ENCODE data around the gene ELMO1. TPM values are rescaled to one million over a fixed set of nuclear protein-coding genes. Genes with fewer than 3 reads are reported as not detected.

The ELMO1 gene
- total RNA-seq, 1 experiment from 2014 or later = 7.8 TPM

DNA sequence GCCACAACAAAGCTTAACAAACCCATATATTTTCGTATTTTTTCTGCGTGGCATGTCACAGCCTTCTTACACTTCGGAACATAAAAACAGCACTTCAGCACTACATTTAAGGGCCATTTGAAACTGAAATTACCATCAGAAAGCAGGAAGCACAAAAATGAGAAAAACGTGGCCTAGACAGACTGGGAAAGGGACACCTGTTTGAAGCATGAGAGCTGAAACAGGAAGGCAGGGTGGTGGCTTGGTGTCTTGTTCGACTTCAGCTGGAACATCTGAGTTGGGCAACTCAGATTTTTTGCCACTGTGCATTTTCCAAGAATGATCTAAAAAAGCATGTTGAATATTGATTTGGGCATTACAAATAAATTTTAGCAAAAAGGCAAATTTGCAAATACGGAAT is 243.2 kb downstream of the ELMO1 start:
- no peak overlapping the region for H2AFZ ChIP-seq (ENCODE audit: low read length)
- no peak overlapping the region for H2BK20ac ChIP-seq (ENCODE audit: low read depth, low read length, poor library complexity, severe bottlenecking)
- no peak overlapping the region for H3K27ac ChIP-seq (ENCODE audit: insufficient read length, low read depth, low read length)
- no peak overlapping the region for H3K18ac ChIP-seq (ENCODE audit: insufficient read length, low read depth, low read length)
- H3K79me2 ChIP-seq (ENCODE audit: insufficient read depth, low read length) = no peaks in the 10 kb centered on the region
- no peak overlapping the region for H3K4me3 Mint-ChIP-seq
- DNase-seq = no peak
- H2AK5ac ChIP-seq (ENCODE audit: insufficient read length, low read length) = peak overlapping the region; percentile 79
- no CpG with 5 or more reads among the region's 6 CpGs for WGBS (ENCODE audit: extremely low coverage, insufficient read length, low lambda C conversion rate)
- no peak overlapping the region for H3K4me2 ChIP-seq (ENCODE audit: insufficient read depth, insufficient read length, low read length)
- TF ChIP-seq, protein P1, sequence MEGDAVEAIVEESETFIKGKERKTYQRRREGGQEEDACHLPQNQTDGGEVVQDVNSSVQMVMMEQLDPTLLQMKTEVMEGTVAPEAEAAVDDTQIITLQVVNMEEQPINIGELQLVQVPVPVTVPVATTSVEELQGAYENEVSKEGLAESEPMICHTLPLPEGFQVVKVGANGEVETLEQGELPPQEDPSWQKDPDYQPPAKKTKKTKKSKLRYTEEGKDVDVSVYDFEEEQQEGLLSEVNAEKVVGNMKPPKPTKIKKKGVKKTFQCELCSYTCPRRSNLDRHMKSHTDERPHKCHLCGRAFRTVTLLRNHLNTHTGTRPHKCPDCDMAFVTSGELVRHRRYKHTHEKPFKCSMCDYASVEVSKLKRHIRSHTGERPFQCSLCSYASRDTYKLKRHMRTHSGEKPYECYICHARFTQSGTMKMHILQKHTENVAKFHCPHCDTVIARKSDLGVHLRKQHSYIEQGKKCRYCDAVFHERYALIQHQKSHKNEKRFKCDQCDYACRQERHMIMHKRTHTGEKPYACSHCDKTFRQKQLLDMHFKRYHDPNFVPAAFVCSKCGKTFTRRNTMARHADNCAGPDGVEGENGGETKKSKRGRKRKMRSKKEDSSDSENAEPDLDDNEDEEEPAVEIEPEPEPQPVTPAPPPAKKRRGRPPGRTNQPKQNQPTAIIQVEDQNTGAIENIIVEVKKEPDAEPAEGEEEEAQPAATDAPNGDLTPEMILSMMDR (conservative IDR thresholded peaks at IDR 0.05) = no peak
- H3K56ac ChIP-seq (ENCODE audit: insufficient read length, low read depth, low read length) = no peak overlapping the region
- H2BK120ac ChIP-seq (ENCODE audit: low read depth, low read length, poor library complexity, severe bottlenecking) = no peak overlapping the region
- no peaks in the 10 kb centered on the region for H3K27me3 Mint-ChIP-seq (ENCODE audit: low read depth)
- no peak overlapping the region for H3K27ac Mint-ChIP-seq
- H4K8ac ChIP-seq (replicated peaks; ENCODE audit: insufficient read length, low read depth, low read length) = no peak overlapping the region
- no peak overlapping the region for H2BK12ac ChIP-seq (ENCODE audit: insufficient read length, low read depth, low read length)
- H3K4me1 ChIP-seq (ENCODE audit: insufficient read depth, low read length) = no peaks in the 10 kb centered on the region
- H3K9ac ChIP-seq (ENCODE audit: extremely low read depth, insufficient read length, low read length) = no peak overlapping the region
- H4K5ac ChIP-seq (ENCODE audit: insufficient read length, low read depth, low read length) = no peak overlapping the region
- H3K4me1 Mint-ChIP-seq = peaks cover 6 to 19% of the 10 kb centered on the region in 2 experiments
- H3K36me3 Mint-ChIP-seq (ENCODE audit: insufficient read depth in 1 of 3, low read depth in 3 of 3) = peaks cover 7 to 9% (median 8%) of the 10 kb centered on the region in 3 experiments; a peak in 5 of 7 replicates
- H3K79me1 ChIP-seq (ENCODE audit: insufficient read depth, low read depth, low read length, poor library complexity, severe bottlenecking) = no peaks in the 10 kb centered on the region
- H3T11ph ChIP-seq (ENCODE audit: low read length) = no peak overlapping the region
- no peaks in the 10 kb centered on the region for H3K9me3 Mint-ChIP-seq
- H4K20me1 ChIP-seq (ENCODE audit: control insufficient read depth, insufficient read depth, insufficient read length) = no peaks in the 10 kb centered on the region
- H3K9me3 ChIP-seq (ENCODE audit: control insufficient read depth, low read depth, low read length) = no peaks in the 10 kb centered on the region
- no peak overlapping the region for H2BK5ac ChIP-seq (ENCODE audit: insufficient read length, low read length)
- H4K91ac ChIP-seq (ENCODE audit: insufficient read length, low read depth, low read length) = no peak overlapping the region
- H2BK15ac ChIP-seq (ENCODE audit: low read depth, low read length) = no peak overlapping the region
- no peak overlapping the region for H3K23ac ChIP-seq (ENCODE audit: insufficient read length, low read depth, low read length)
- no peak overlapping the region for H3K14ac ChIP-seq (ENCODE audit: insufficient read depth, low read length)
- H3K4ac ChIP-seq (ENCODE audit: low read depth, low read length) = no peak overlapping the region
- no peaks in the 10 kb centered on the region for H3K23me2 ChIP-seq (ENCODE audit: insufficient read length, low read depth, low read length, poor library complexity, severe bottlenecking)
- H3K27me3 ChIP-seq (ENCODE audit: insufficient read depth, low read length) = no peaks in the 10 kb centered on the region
